ENCODE measurements around the gene CCDC88C.

DNA sequence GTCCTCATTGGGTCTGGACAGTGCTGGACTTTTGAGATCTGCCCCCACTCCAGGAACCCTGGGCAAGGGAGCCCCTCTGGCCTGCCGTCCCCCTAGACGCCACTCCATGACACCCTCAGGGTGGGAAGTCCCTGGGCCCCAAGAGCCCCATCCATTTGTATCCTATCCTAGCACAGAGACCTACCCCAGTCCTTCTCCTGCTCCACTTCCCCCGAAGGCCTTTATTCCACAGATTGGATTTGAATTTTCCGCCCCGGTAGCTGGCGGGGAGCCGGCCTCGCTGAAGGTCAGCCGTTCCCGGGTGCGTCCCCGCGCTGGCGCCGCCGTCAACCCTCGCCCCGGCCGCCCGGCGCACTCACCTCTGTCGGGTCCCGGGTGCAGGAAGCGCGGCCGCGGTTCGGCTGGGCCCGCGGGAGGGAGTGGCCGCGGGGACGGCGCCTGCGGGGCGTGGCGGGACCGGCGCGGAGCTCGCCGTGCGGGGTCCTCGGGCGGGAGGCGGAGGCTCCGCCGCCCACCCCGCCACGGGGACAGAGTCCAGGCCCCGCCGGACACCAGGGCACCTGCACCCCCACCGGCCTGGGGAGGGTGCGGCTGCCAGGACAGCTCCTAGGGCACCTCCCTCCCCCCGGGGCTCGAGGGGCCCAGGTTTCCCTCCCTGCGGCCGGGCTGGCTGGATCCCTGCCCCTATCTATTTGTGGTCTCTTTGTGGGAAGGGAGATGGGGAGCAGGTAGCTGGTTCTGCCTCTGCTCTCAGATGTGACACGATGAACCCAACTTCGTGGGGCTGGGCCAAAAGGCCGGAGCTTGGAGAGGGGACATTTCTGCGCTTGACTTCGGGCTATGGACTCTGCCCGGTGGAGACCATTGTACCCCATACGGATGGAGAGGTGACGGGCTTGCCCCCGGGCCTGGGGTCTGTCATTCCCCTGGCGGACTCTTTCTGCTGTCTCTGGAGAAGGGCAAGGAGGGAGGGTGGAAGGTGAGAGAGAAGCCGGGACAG is 153.2 kb downstream of the CCDC88C start:
- TF ChIP-seq, protein P1, sequence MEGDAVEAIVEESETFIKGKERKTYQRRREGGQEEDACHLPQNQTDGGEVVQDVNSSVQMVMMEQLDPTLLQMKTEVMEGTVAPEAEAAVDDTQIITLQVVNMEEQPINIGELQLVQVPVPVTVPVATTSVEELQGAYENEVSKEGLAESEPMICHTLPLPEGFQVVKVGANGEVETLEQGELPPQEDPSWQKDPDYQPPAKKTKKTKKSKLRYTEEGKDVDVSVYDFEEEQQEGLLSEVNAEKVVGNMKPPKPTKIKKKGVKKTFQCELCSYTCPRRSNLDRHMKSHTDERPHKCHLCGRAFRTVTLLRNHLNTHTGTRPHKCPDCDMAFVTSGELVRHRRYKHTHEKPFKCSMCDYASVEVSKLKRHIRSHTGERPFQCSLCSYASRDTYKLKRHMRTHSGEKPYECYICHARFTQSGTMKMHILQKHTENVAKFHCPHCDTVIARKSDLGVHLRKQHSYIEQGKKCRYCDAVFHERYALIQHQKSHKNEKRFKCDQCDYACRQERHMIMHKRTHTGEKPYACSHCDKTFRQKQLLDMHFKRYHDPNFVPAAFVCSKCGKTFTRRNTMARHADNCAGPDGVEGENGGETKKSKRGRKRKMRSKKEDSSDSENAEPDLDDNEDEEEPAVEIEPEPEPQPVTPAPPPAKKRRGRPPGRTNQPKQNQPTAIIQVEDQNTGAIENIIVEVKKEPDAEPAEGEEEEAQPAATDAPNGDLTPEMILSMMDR (IDR thresholded peaks at IDR 0.05), result no peak
- no peak for TF ChIP-seq ZFX (IDR thresholded peaks at IDR 0.05; ENCODE audit: borderline replicate concordance)

All from 22Rv1 (cell line).